H1 (cell line): ENCODE measurements around the gene C3orf85. TPM values are rescaled to one million over a fixed set of nuclear protein-coding genes. Genes with fewer than 3 reads are reported as not detected.

Source experiments
- CTCF ChIA-PET: fragments of 300-600 bp; sonication (Branson Sonifier 250); formaldehyde crosslinking; loops from one replicate; lab custom pipeline; 2021; ENCODE audit not compliant: partially characterized antibody; lab: Charles Lee
- POLR2A ChIA-PET: fragments of 300-600 bp; sonication (Branson Sonifier 250); formaldehyde crosslinking; loops from one replicate; lab custom pipeline; 2021; ENCODE audit warnings: inconsistent platforms; ENCODE audit not compliant: partially characterized antibody; lab: Charles Lee
- DNase-seq, 2 experiments: peaks; one replicate each; pipeline versions ENCODE4 v3.0.0 to v3.0.0-alpha.2; 2010 to 2022; ENCODE audit warnings: low spot score in 2 of 2, low read depth in 1 of 2, mixed read lengths in 1 of 2
- FAIRE-seq: peaks from 2 replicates; lab custom pipeline; 2011; peaks lifted over from hg19 to GRCh38; lab: Jason Lieb, UNC
- H2AFZ ChIP-seq: 2 replicates; pipeline ENCODE4 v1.8.1; 2012; ENCODE audit warnings: low read length, inconsistent platforms
- H2AK5ac ChIP-seq: 2 replicates; pipeline ENCODE4 v1.6.1; 2013; ENCODE audit warnings: low read depth, low read length
- H2BK120ac ChIP-seq: replicated peaks from 2 replicates; pipeline ENCODE3; 2013; ENCODE audit warnings: low read depth, low read length, inconsistent platforms
- H2BK12ac ChIP-seq: 2 replicates; pipeline ENCODE4 v1.6.1; 2013; ENCODE audit warnings: low read depth, low read length
- H2BK15ac ChIP-seq: 2 replicates; pipeline ENCODE4 v1.6.1; 2013; ENCODE audit warnings: low read length
- H2BK20ac ChIP-seq: 2 replicates; pipeline ENCODE4 v1.6.1; 2013; ENCODE audit warnings: low read length
- H2BK5ac ChIP-seq: 2 replicates; pipeline ENCODE4 v1.6.1; 2013; ENCODE audit warnings: low read depth, low read length
- H3K14ac ChIP-seq: 2 replicates; pipeline ENCODE4 v1.6.1; 2013; ENCODE audit warnings: inconsistent platforms; ENCODE audit not compliant: insufficient read length
- H3K18ac ChIP-seq: 2 replicates; pipeline ENCODE4 v1.6.1; 2013; ENCODE audit warnings: low read length; ENCODE audit errors: extremely low read depth
- H3K23ac ChIP-seq: 2 replicates; pipeline ENCODE4 v1.6.1; 2013; ENCODE audit warnings: inconsistent platforms; ENCODE audit not compliant: insufficient read length
- H3K23me2 ChIP-seq: 2 replicates; pipeline ENCODE4 v1.6.1; 2013; ENCODE audit warnings: low read depth, low read length
- H3K27ac ChIP-seq: 2 replicates; pipeline ENCODE4 v1.6.1; 2011; ENCODE audit warnings: low read depth, low read length, inconsistent platforms
- H3K27me3 ChIP-seq, 4 experiments: replicated peaks in 1 of 4; 1 replicate in 1 of 4; 2 replicates in 3 of 4; pipeline versions ENCODE4 v1.6.1 to v1.8.1; 2011 to 2013; ENCODE audit warnings: low read length in 3 of 4, mild to moderate bottlenecking in 3 of 4, inconsistent platforms in 2 of 4, mixed read lengths in 2 of 4, moderate library complexity in 1 of 4; ENCODE audit not compliant: control insufficient read depth in 3 of 4, insufficient read depth in 3 of 4; ENCODE audit errors: extremely low read depth in 1 of 4
- H3K36me3 ChIP-seq, 4 experiments: 2 replicates each; pipeline versions ENCODE4 v1.6.1 to v1.8.1; 2011 to 2013; ENCODE audit warnings: mild to moderate bottlenecking in 4 of 4, low read length in 3 of 4, moderate library complexity in 2 of 4, control low read depth in 1 of 4, inconsistent platforms in 1 of 4; ENCODE audit not compliant: insufficient read depth in 4 of 4, control insufficient read depth in 2 of 4
- H3K4ac ChIP-seq: replicated peaks from 2 replicates; pipeline ENCODE3; 2013; ENCODE audit warnings: low read length, low read depth, mixed read lengths, inconsistent platforms; ENCODE audit not compliant: insufficient read length
- H3K4me1 ChIP-seq, 4 experiments: replicated peaks in 1 of 4; 1 replicate in 1 of 4; 2 replicates in 3 of 4; pipeline versions ENCODE4 v1.6.1 to v1.8.1; 2011 to 2013; ENCODE audit warnings: low read length in 3 of 4, inconsistent platforms in 2 of 4, mixed read lengths in 1 of 4; ENCODE audit not compliant: insufficient read depth in 4 of 4, control insufficient read depth in 3 of 4
- H3K4me2 ChIP-seq, 2 experiments: 2 replicates each; pipeline versions ENCODE4 v1.6.1 to v1.8.1; 2011 to 2013; ENCODE audit warnings: low read depth in 2 of 2, low read length in 2 of 2, control low read depth in 1 of 2, inconsistent platforms in 1 of 2, mild to moderate bottlenecking in 1 of 2; ENCODE audit not compliant: insufficient read depth in 1 of 2
- H3K4me3 ChIP-seq, 4 experiments: fragments of 200-600, 300-600 bp in 1 of 4; sonication (generic), shearing (Covaris generic), sonication (Bioruptor Twin) in 1 of 4; 2 replicates each; pipeline versions ENCODE4 v1.5.1 to v1.8.1; 2011 to 2016; ENCODE audit warnings: low read length in 4 of 4, low read depth in 3 of 4, control low read depth in 2 of 4, inconsistent platforms in 2 of 4, mild to moderate bottlenecking in 2 of 4, mixed read lengths in 1 of 4, moderate library complexity in 1 of 4; ENCODE audit not compliant: insufficient read depth in 2 of 4; ENCODE audit errors: extremely low read depth in 1 of 4
- H3K56ac ChIP-seq: replicated peaks from 2 replicates; pipeline ENCODE3; 2013; ENCODE audit warnings: low read depth, mild to moderate bottlenecking, mixed read lengths, low read length, inconsistent platforms; ENCODE audit not compliant: insufficient read length
- H3K79me1 ChIP-seq: 2 replicates; pipeline ENCODE4 v1.6.1; 2013; ENCODE audit warnings: low read depth, low read length, control low read depth
- H3K79me2 ChIP-seq, 2 experiments: 2 replicates each; pipeline versions ENCODE4 v1.6.1 to v1.8.1; 2012 to 2013; ENCODE audit warnings: low read length in 2 of 2, mild to moderate bottlenecking in 2 of 2, inconsistent platforms in 1 of 2; ENCODE audit not compliant: insufficient read depth in 2 of 2, control insufficient read depth in 1 of 2
- H3K9ac ChIP-seq, 4 experiments: replicated peaks in 1 of 4; 1 replicate in 1 of 4; 2 replicates in 3 of 4; pipeline versions ENCODE4 v1.6.1 to v1.8.1; 2011 to 2013; ENCODE audit warnings: low read depth in 3 of 4, low read length in 3 of 4, control low read depth in 2 of 4, mild to moderate bottlenecking in 2 of 4, moderate library complexity in 2 of 4, inconsistent platforms in 1 of 4; ENCODE audit errors: extremely low read depth in 1 of 4
- H3K9me3 ChIP-seq, 2 experiments: 2 replicates each; pipeline versions ENCODE4 v1.6.1 to v1.8.1; 2012 to 2013; ENCODE audit warnings: mild to moderate bottlenecking in 2 of 2, moderate library complexity in 2 of 2, control low read depth in 1 of 2, inconsistent platforms in 1 of 2, low read depth in 1 of 2, low read length in 1 of 2, mixed read lengths in 1 of 2; ENCODE audit not compliant: insufficient read depth in 2 of 2
- H4K20me1 ChIP-seq, 2 experiments: replicated peaks in 1 of 2; 2 replicates each; pipeline versions ENCODE3 to v1.8.1; 2011 to 2013; ENCODE audit warnings: inconsistent platforms in 2 of 2, low read length in 2 of 2, mild to moderate bottlenecking in 1 of 2; ENCODE audit not compliant: insufficient read depth in 2 of 2, control insufficient read depth in 1 of 2
- H4K5ac ChIP-seq: 2 replicates; pipeline ENCODE4 v1.6.1; 2013; ENCODE audit warnings: low read length, low read depth, mixed read lengths, inconsistent platforms; ENCODE audit not compliant: insufficient read length
- H4K8ac ChIP-seq: 2 replicates; pipeline ENCODE4 v1.8.0; 2013; ENCODE audit warnings: mild to moderate bottlenecking, moderate library complexity, low read length, inconsistent platforms; ENCODE audit not compliant: insufficient read depth; ENCODE audit errors: extremely low read depth
- H4K91ac ChIP-seq: replicated peaks from 2 replicates; pipeline ENCODE3; 2013; ENCODE audit warnings: low read length, mixed read lengths, inconsistent platforms; ENCODE audit not compliant: insufficient read length
- BCL11A ChIP-seq, 2 experiments: IDR thresholded peaks; one replicate each; pipeline ENCODE4 v1.6.1; 2011; ENCODE audit warnings: low read depth in 2 of 2, low read length in 2 of 2, mild to moderate bottlenecking in 2 of 2
- CTBP2 ChIP-seq: IDR thresholded peaks from 2 replicates; pipeline ENCODE4 v1.7.0; 2011; ENCODE audit warnings: borderline replicate concordance, mild to moderate bottlenecking, moderate library complexity, mixed read lengths, low read length; ENCODE audit not compliant: insufficient read depth, insufficient read length
- GABPA ChIP-seq: IDR thresholded peaks from 2 replicates; pipeline ENCODE4 v1.6.1; 2011; ENCODE audit warnings: mild to moderate bottlenecking, low read length, moderate library complexity, borderline replicate concordance; ENCODE audit not compliant: insufficient read depth
- KDM1A ChIP-seq: fragments of 200-600, 300-600 bp; sonication (generic); IDR thresholded peaks from 2 replicates; pipeline ENCODE4 v1.7.1; 2016; ENCODE audit warnings: mild to moderate bottlenecking, low read length, borderline replicate concordance
- KDM4A ChIP-seq: IDR thresholded peaks from one replicate; pipeline ENCODE4 v1.7.1; 2012; ENCODE audit warnings: low read depth, mild to moderate bottlenecking, moderate library complexity, low read length, inconsistent platforms; ENCODE audit not compliant: severe bottlenecking
- KDM5A ChIP-seq: fragments of 200-600 bp; IDR thresholded peaks from 2 replicates; pipeline ENCODE4 v1.7.1; 2012; ENCODE audit warnings: mild to moderate bottlenecking, low read length, inconsistent platforms, mixed read lengths
- POLR2A ChIP-seq, 2 experiments: IDR thresholded peaks; 1 replicate in 1 of 2; 2 replicates in 1 of 2; pipeline ENCODE4 v1.6.1; 2011; ENCODE audit warnings: low read depth in 2 of 2, low read length in 2 of 2, mild to moderate bottlenecking in 2 of 2; ENCODE audit errors: control extremely low read depth in 1 of 2
- POLR2AphosphoS5 ChIP-seq: IDR thresholded peaks from 2 replicates; pipeline ENCODE4 v1.6.1; 2011; ENCODE audit warnings: low read depth, low read length
- SAP30 ChIP-seq: fragments of 300-600 bp; sonication (generic); IDR thresholded peaks from 2 replicates; pipeline ENCODE4 v1.7.1; 2012; ENCODE audit warnings: low read length, moderate library complexity, mild to moderate bottlenecking, inconsistent platforms; ENCODE audit not compliant: insufficient read depth, insufficient replicate concordance
- SP2 ChIP-seq: IDR thresholded peaks from 2 replicates; pipeline ENCODE4 v1.6.1; 2012; ENCODE audit warnings: mild to moderate bottlenecking, low read length, inconsistent platforms
- SP4 ChIP-seq: IDR thresholded peaks from 2 replicates; pipeline ENCODE4 v1.6.1; 2012; ENCODE audit warnings: low read length, inconsistent platforms
- TCF12 ChIP-seq: IDR thresholded peaks from 2 replicates; pipeline ENCODE4 v1.6.1; 2011; ENCODE audit warnings: low read depth, mild to moderate bottlenecking, low read length
- ZNF274 ChIP-seq: IDR thresholded peaks from 2 replicates; pipeline ENCODE4 v1.7.0; 2012; ENCODE audit warnings: low read length, borderline replicate concordance; ENCODE audit errors: extremely low read depth
- WGBS, 2 experiments: shearing (Covaris generic) in 1 of 2; methylation state at CpG; one replicate each; pipeline versions ENCODE4 v1.1.6 to v1.1.7; 2013 to 2015; ENCODE audit warnings: low lambda C conversion rate in 2 of 2, mixed read lengths in 2 of 2, inconsistent platforms in 1 of 2, low coverage in 1 of 2, missing lambda C conversion rate in 1 of 2; ENCODE audit not compliant: insufficient replicate concordance in 2 of 2, insufficient coverage in 1 of 2, insufficient read length in 1 of 2; ENCODE audit errors: extremely low coverage in 1 of 2, missing lambda C conversion rate in 1 of 2; 5-methylcytosine and 5-hydroxymethylcytosine counted together
- polyA plus RNA-seq, 7 experiments: library from polyadenylated mRNA; depleted of rRNA in 3 of 7; stranded (reverse) in 5 of 7; unstranded in 2 of 7; fragments of >200 nt in 5 of 7; fragments of 200-250 nt in 2 of 7; gene quantifications; 1 replicate in 5 of 7; 2 replicates in 1 of 7; 4 replicates in 1 of 7; pipeline versions ENCODE4 v1.2.1 to v1.2.3, GENCODE V29; 2011 to 2013; ENCODE audit warnings: missing spikeins in 2 of 7, mixed read lengths in 2 of 7
- total RNA-seq: library from RNA; stranded (reverse); fragmentation: NEBNext Ultra II Directional; extraction: Animal tissue kit (Norgen Biotek cat#: 25700); gene quantifications from 2 replicates; pipeline ENCODE4 v1.2.1, GENCODE V29; 2021

The C3orf85 gene
- total and polyA plus RNA-seq, 2 of the 8 experiments (the other 6 are each of a cell fraction or from before 2014, with no cell fraction given): not detected

DNA sequence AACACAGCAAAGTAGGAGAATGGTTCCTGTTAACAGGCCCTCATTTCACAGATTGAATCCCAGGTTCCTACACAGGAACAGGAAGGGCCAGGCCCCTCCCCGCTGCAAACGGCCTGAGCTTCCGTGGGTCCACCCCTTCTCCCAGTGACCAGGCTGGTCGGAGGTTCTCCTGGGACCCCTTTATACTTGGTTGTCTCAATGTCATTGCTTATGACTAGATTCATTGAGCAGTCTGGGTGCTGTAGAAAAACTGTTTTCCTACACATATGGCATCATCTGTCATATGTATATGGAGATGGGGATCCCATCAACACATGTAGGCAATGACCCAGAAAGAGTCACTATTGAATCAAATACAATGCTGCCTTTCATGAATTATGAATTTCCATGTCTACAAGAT lies 3.8 kb downstream of the C3orf85 start:
- H2AK5ac ChIP-seq: no peak overlapping the region
- no peak overlapping the region for H2BK120ac ChIP-seq
- no peaks in the 10 kb centered on the region for H3K27me3 ChIP-seq
- H3K36me3 ChIP-seq: no peaks in the 10 kb centered on the region
- H3K79me2 ChIP-seq: no peaks in the 10 kb centered on the region
- no peak overlapping the region for H4K5ac ChIP-seq
- WGBS, 2 experiments: 94% methylated on average over 3 of the region's 4 CpGs; no CpG with 5 or more reads in 1 of the 2 experiments
- no peaks in the 10 kb centered on the region for H3K9me3 ChIP-seq
- no peak overlapping the region for H3K4me2 ChIP-seq
- CTCF ChIA-PET: no interaction called here
- H4K91ac ChIP-seq: no peak overlapping the region
- FAIRE-seq: no peak
- no peak overlapping the region for H2BK15ac ChIP-seq
- H4K20me1 ChIP-seq: no peaks in the 10 kb centered on the region
- TF ChIP-seq POLR2AphosphoS5 (no peak), ZNF274 (no peak), KDM1A (no peak), KDM4A (no peak), CTBP2 (no peak), TCF12 (no peak), KDM5A (no peak), SP4 (no peak), SP2 (no peak), POLR2A (IDR thresholded peaks at IDR 0.05; ENCODE audit: control extremely low read depth in 1 of 2, low read depth in 2 of 2, low read length in 2 of 2) (no peak), BCL11A (IDR thresholded peaks at IDR 0.05; ENCODE audit: low read depth in 2 of 2, low read length in 2 of 2) (no peak), SAP30 (no peak), GABPA (no peak)
- TF ChIP-seq, all 59 proteins: peak for 0
- POLR2A ChIA-PET: no interaction called here
- Histone ChIP-seq H3K4me3 (no peak overlapping the region), H3K4ac (no peak overlapping the region), H2BK12ac (no peak overlapping the region), H2AFZ (no peak overlapping the region), H3K4me1 (no peaks in the 10 kb centered on the region), H3K23me2 (no peaks in the 10 kb centered on the region), H3K14ac (no peak overlapping the region), H3K79me1 (no peaks in the 10 kb centered on the region), H3K56ac (no peak overlapping the region), H3K23ac (no peak overlapping the region), H2BK5ac (no peak overlapping the region), H2BK20ac (no peak overlapping the region), H3K27ac (no peak overlapping the region), H3K9ac (no peak overlapping the region), H4K8ac (no peak overlapping the region), H3K18ac (no peak overlapping the region)
- DNase-seq: no peak
